GM21447 (cell line): Measurements from ENCODE around the gene ATP10A.
"Not testable (repeated sequence)": the region's sequence is repeated elsewhere in the genome, so short reads cannot be mapped to it uniquely, and the experiment has no call there.

Source experiments
- ATAC-seq: cut with Tn5 transposase; IDR thresholded peaks from one replicate; pipeline ENCODE4 v1.9.1; 2021; ENCODE audit not compliant: unreplicated experiment

ATP10A gene

DNA sequence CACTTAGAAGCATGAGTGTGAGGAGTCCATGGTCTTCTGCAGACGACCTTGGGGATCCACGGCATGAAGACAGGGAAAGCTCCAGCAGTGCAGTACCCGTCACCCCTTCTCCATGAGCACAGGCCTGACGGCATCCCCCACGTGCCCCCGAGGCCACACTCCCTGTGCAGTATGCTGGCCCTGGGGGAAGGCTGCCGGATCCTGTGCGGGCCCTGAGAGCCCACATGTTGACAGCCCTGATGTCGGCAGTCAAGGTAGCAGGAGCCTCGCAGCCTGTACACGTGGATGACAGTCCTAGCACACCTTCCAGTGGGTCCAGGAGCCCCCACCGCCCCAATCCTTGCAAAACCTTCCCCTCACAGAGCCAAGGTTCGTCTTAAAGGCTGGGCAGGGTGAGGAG, 195.3 kb downstream of the ATP10A start:
- ATAC-seq, result no peak

DNA sequence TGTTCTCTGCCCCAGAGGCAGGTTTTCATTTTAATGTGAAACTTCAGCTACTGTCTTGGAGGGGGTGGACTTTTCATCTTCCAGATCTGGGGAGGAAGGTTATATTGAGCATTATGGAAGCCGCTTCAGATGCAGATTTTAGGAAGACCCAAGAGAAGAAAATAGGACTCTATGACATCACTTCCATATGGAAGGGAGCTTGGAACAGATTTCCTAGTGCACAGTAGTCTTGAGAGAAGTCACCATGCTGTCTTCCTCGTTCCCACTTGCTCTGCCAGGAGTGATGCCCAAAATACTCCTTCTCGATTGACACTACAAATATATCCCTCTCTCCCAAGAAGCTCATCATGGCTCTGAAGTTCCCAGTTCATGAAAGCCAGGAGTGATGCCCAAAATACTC, 197.2 kb downstream of the ATP10A start:
- no peak for ATAC-seq

DNA sequence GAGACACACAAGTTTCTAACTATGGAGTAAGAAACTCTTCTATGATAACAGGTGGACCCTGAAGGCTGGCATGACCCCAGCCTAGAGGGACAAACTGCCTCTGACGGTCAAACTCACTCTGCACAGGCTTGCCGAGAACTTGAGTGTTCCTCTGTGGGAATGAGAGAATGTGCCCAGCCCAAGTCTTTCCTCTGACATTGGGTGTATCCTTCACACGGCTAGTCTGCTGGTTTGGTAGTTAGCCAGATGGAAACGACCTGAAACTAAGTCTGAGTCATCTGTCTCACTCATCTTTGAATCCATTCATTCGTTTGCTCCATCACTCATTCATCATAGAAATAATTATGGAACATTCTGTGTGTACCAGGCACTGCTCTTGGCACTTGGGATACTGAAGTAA, 198.4 kb downstream of the ATP10A start:
- ATAC-seq, result no peak

DNA sequence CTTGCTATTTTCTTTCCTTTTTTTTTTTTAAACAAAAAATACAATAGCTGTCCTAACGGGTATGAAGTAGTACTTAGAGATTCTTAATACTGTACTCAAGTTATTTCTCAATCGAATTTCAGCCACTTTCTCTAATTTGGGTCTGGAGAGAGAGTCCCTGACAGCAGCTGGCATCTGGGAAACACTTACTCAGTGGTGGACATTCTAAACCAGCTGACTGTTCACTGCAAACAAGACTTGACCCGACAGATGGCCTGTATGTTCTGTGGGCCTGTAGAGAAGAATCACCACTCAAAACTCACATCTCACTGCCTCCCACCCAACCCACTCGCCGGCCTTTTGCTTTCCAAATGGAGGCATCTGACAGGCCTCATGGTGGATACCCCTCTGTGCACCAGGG, 199.6 kb downstream of the ATP10A start:
- ATAC-seq, result no peak

DNA sequence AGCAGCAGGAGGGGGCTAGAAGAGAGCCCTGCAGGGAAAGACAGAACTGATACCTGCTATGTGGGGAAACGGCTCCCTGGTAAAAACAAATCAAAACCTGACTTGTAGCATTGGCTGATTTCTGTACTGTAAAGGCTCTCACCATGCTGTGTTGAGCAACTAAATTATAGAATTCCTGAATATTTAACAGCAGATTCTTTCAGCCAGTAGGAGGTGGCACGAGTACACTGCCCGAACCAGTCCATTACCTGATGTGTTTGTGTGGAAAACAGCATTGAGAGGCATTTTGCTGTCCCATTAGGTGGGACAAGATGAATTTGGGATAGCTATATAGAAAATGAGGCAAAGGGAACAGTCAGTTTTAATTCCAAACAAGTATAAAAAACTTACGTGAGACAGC, 201.2 kb downstream of the ATP10A start:
- ATAC-seq, result no peak

DNA sequence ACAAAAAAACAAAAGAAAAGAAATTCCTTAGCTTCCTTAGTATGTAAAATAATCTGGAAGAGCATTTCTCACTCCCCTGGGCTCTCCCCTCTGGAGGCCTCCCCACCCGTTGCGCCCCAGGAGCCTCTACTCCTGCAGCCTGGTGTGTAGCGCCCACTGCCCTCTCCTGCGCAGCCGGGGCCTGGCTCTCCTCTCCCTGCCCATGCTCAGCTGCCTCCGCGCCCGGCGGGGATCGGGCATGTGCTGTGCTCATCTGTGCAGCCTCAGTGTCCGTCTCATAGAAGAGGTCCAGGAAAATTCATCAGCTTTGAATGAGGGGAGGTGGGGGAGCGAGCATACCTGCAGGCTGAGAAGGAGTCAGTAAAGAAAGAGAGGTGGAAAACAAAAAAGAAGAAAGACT, 203.9 kb downstream of the ATP10A start:
- no peak for ATAC-seq

DNA sequence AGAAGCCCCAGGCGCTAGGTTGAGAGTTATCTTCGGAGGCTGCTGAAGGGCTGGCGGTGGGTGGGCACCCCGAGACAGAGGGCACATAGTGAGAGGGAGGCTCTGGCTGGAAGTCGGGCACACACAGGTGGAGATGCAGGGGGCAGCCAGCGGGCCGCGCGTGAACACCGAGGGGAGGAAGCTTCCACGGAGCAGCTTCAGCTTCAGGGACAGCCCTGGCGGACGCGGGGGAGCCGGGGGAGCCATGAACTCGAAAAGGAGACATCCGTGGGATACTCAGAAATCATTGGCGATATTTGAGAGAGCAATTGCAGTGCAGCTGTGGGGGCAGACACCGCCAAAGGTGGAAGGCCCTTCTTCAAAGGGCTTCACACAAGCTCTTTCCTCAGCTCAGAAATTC, 204.6 kb downstream of the ATP10A start:
- no peak for ATAC-seq

DNA sequence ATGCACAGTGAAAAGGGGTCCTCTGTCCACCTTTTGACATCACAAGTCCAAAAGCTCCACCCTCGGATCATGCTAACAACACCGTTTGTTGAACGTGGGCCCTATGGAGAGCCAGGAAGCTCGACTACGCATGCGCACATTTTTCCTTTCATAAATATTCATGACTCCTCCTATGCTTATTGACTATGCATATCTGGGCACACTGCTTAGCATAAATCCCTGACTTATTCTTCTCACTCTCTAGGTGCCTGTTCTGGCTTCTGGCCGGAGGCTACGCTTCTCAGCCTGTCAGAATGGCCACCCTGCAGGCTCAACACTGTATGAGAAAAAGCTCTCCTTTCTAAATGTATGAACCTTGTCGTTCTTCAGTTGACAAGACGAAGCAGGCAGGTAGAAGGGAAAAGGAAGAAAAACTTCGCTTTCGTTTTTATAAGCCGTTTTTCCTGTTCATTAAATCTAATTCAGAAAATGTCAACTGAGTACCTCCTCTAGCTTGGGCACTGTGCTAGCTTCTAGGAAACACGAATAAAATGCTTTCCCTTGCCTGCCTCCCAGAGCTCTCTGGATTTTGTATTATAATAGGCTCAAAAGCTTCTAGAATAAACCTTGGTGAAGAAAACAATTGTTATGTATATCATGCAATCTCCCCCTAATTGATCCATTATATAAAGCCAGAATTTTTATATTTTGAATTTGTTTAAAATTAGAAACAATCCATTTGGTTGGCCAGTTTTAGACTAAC, 207.7 kb downstream of the ATP10A start:
- no peak for ATAC-seq

DNA sequence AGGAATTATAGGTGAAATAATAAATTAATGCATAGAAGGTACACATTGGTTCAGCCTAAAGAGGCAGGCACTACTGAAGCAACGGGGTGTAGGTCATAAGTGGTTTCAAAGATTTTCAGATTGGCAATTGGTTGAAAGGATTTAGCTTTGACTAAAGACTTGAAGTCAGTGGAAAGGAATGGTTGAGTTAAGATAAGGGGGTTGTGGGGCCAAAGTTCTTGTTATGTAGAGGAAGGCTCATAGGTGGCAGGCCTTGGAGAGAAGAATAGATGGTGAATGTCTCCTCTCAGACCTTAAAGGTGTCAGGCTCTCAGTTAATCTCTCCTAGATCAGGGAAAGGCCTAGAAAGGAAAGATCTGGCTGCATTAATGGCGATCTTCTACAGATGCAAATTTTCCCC, 209.8 kb downstream of the ATP10A start:
- no peak for ATAC-seq

DNA sequence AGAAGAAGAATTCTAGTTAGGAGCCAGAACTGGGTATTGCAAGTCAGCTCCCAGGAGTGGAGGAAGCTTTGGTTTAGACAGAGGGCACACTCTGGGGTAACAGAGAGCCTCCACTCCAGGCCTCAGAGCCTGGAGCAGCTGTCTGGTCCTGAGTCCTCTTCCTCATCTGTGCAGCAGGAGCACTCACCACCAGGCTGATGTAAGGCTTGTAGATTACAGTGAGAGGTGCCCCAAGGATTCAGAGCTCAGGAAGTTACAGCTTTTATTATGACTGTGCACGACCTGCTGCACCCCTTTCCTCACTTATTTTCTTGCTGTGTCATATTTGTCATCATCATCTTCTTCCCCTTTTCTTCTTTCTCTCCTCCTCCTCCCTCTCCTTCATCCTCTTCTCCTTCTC, 210.4 kb downstream of the ATP10A start:
- ATAC-seq, result no peak

DNA sequence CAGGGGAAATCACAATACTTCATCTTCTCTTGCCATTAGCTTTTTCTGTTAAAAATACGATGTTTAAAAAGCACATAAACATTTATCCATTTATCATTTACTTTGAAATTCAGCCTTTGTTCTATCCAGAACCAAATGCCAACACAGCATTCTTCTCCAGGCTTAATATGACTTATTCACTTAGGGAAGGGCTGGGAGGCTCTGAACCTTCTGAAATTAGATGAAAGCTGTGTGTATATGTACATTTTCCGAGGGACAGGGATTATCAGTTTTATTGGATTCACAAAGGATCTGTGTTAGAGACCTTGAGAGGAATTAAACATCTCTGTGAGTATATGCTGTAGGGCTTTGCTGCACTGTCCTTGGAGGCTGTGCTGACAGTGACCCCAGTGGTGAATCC, 213.7 kb downstream of the ATP10A start:
- no peak for ATAC-seq

DNA sequence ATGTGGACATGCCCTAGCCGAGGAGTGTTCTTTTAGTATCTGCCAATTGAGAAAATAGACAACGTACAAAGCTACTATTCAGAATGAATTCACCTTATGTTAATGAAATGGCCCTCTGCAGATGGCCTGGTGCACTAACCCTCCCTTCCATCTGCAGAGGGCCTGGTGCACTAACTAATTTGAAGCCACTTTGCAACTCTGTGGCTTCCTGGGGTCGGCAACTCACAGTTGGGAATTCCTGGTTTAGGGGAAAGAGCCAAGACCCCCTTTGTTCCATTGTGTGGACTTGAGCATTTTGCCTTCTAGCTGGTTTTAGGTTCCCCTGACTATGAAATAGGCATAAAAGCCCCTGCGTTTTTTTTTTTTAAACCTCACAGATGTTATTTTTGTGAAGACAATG, 220.0 kb downstream of the ATP10A start:
- ATAC-seq, result no peak

DNA sequence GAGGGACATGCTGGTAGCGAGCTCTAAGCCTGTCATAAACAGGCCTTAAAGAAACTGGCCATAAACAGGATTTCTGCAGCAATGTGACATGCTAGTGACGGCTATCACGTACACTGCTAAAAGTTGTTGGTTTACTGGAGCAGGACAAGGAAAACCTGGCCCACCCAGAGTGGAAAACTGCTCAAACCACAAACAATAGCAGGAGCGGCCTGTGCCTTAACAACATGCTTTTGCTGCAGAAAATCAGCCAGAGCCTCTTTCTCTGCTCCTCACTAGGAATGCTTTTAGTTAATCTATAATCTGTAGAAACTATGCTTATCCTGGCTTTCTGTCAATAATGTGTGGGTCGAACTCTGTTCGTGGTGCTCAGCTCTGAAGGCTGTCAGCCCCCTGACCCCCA, 221.4 kb downstream of the ATP10A start:
- ATAC-seq, result no peak

DNA sequence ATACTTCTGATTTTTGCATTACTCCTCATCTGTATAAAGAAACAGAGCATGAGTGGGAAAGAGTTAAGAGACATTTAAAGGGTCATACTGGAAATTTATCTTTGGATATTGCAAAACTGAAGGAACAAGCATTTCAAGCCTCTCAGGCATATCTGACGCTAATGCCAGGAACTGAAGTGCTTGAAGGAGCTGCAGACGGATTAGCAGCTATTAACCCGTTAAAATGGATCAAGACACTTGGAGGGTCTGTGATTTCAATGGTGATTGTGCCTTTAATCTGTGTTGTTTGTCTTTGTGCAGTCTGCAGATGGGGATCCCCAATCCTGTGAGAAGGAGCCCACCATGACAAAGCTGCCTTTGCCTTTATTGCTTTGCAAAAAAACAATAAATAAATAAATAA, 221.8 kb downstream of the ATP10A start:
- ATAC-seq, result no peak

DNA sequence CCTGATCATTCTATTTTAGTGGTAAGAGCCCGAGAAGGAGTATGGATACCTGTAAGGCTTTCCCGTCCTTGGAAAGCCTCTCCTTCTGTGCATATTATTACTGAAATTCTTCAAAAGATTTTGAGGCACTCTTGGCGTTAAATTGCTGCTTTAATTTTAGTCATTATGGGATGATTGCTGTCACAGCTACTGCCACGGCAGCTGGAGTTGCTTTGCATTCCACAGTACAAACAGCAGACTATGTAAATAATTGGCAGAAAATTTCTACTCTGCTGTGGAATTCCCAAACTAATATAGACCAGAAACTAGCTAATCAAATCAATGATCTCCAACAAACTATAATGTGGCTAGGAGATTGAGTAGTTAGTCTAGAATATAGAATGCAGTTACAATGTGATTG, 222.2 kb downstream of the ATP10A start:
- ATAC-seq, result not testable (repeated sequence)

DNA sequence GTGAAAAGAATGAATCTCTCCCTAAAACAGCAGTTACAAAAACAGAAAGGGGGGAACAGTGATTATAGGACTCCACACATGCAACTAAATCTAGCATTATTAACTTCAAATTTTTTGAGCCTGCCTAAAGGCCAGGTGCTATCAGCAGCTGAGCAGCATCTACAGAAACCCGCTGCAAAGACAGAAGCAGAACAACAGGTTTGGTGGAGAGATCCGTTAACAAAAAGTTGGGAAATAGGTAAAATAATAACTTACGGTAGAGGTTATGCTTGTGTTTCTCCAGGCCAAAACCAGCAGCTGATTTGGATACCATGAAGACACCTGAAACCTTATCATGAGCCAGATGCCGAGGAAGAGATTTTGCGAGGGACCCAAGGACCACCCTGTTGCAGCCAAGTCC, 222.7 kb downstream of the ATP10A start:
- no peak for ATAC-seq

DNA sequence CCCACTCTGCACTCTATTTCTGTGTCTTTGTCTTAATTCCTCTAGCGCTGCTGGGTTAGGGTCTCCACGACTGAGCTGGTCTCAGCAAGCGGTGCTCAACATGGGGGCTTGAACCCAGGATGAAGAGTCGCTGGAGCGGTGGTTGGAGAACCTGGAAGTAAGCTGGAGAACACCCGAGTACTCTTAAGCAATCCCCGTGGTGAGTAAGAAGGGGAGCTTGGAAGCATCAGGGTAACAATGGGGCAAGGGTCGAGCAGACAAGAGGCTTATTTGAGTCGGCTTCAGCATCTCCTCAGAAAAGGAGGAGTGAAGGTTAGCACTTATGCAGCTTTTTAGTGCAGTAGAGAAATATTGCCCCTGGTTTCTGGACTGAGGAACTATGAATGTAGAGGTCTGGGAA, 226.6 kb downstream of the ATP10A start:
- not testable (repeated sequence) for ATAC-seq

DNA sequence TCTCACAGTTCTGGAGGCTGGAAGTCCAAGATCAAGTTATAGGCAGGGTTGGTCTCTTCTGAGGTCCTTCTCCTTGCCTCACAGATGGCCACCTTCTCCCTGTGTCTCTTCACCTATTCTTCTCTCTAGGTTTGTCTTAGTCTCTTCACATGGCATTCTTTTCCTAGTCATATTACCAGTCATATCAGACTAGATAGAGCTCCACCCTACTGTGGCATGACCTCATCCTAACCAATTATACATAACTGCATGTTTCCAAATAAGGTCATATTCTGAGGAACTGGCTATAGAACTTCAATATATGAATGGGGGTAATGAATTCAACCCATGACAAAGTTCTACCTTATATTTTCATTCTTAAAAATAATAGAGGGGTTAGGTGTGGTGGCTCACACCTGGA, 227.9 kb downstream of the ATP10A start:
- no peak for ATAC-seq

DNA sequence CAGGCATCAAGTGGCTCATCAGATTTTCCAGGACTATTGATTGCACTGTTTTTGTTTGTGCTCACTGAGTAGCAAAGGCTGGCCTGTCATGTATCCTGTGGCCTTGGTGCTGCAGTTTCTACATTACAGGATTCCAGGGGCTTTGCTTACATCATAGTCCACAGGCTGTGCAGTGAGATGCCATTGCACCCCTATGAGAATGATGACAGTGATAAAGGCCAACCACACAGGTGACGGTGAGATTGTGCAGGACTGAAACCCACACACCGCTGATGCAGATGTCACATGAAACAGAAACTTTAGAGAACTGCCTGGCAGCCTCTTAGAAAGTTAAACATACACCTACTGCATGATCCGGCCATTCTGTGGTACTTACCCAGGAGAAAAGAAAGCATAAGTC, 229.3 kb downstream of the ATP10A start:
- ATAC-seq, result no peak

DNA sequence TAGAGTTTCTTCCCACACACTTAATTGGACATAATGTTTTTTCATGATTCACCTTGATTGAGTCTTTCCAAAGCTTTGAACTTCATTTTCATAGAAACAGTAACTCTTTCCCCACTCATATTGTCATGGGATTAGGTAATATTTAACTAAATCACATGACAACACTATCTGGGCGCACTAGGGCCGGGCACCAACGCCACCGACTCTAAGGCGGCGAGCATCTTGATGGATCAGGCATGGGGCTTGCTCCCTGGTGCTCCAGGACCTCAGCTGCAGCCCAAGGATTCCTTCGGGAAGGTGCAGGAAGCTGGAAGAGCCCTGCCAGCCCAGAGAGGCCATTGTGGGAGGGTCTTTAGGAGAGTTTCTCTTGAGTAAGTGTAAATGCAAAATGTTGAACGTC, 231.2 kb downstream of the ATP10A start:
- ATAC-seq, result no peak
